Measurements from ENCODE around the gene TSHZ2.

DNA sequence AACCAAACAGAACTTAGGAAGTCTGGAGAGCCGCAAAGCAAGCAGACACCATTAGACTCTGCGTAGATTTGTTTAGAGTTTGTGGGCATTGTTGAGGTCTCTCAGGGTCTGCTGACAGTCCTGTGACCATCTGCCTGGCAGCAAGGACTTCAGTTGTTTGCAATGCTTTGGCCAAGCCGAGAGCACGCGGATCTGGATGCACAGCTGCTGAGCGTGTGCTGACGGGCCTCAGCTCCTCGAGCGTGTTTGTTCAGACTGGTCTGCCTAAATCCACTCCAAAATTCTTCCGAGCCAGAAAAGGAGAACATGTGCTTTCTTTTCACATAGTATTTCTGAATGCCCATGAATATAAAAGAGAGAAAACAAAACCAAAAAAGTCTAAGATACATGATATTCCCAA lies 462.5 kb downstream of the TSHZ2 start:
- TF ChIP-seq, protein P1, sequence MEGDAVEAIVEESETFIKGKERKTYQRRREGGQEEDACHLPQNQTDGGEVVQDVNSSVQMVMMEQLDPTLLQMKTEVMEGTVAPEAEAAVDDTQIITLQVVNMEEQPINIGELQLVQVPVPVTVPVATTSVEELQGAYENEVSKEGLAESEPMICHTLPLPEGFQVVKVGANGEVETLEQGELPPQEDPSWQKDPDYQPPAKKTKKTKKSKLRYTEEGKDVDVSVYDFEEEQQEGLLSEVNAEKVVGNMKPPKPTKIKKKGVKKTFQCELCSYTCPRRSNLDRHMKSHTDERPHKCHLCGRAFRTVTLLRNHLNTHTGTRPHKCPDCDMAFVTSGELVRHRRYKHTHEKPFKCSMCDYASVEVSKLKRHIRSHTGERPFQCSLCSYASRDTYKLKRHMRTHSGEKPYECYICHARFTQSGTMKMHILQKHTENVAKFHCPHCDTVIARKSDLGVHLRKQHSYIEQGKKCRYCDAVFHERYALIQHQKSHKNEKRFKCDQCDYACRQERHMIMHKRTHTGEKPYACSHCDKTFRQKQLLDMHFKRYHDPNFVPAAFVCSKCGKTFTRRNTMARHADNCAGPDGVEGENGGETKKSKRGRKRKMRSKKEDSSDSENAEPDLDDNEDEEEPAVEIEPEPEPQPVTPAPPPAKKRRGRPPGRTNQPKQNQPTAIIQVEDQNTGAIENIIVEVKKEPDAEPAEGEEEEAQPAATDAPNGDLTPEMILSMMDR (IDR thresholded peaks at IDR 0.05), result no peak
- TF ChIP-seq EZH2 (IDR thresholded peaks at IDR 0.05; ENCODE audit: borderline replicate concordance, insufficient read depth, low read depth, low read length, poor library complexity, severe bottlenecking), result no peak
